HCT116 (cell line): ENCODE results near the gene NELFB. TPM values are rescaled to one million over a fixed set of nuclear protein-coding genes. Genes with fewer than 3 reads are reported as not detected.

Source experiments
- ATAC-seq: fragments of 200-7000 bp; cut with Tn5 transposase; 2 replicates; pipeline ENCODE4 v1.9.1; 2020; ENCODE audit warnings: mild to moderate bottlenecking, moderate library complexity
- BruUV-seq: library from RNA; stranded (reverse); fragments of 400-500 nt; replicated peaks from 2 replicates; lab custom pipeline; 2021; lab: Mats Ljungman, UMichigan
- CTCF ChIA-PET: fragments of 300-600 bp; sonication (Branson Sonifier 250); formaldehyde crosslinking; loops from one replicate; lab custom pipeline; 2021; ENCODE audit warnings: antibody characterized with exemption; lab: Charles Lee
- POLR2A ChIA-PET: fragments of 300-600, 350-600 bp; sonication (Branson Sonifier 250); formaldehyde crosslinking; loops from one replicate; lab custom pipeline; 2021; ENCODE audit warnings: antibody characterized with exemption; lab: Charles Lee
- RAD21 ChIA-PET, 2 experiments: fragments of 300-600 bp; sonication (Branson Sonifier 250); formaldehyde crosslinking; loops; one replicate each; lab custom pipeline; 2023; ENCODE audit warnings: low total read pairs in 2 of 2; ENCODE audit not compliant: uncharacterized antibody in 2 of 2, unreplicated experiment in 2 of 2, low non-redundant PET in 1 of 2; lab: Charles Lee
- DNase-seq: peaks from one replicate; pipeline ENCODE4 v3.0.0-alpha.2; 2010; ENCODE audit warnings: low read depth, low spot score
- H2AFZ ChIP-seq: fragments of 200-600 bp; shearing (Covaris generic), sonication (generic); 2 replicates; pipeline ENCODE4 v1.6.1; 2017; ENCODE audit warnings: low read depth, mixed run types, mixed read lengths, antibody characterized with exemption, low read length; ENCODE audit not compliant: poor library complexity, severe bottlenecking
- H3K27ac ChIP-seq: 2 replicates; pipeline ENCODE4 v1.5.1; 2012; ENCODE audit warnings: low read depth, low read length
- H3K27me3 ChIP-seq: fragments of 200-600 bp; sonication (generic); 2 replicates; pipeline ENCODE4 v1.6.1; 2016; ENCODE audit warnings: mixed run types, low read length, mixed read lengths; ENCODE audit not compliant: insufficient read depth
- H3K36me3 ChIP-seq, 2 experiments: fragments of 200-500 bp in 1 of 2; fragments of 200-600 bp in 1 of 2; sonication (Bioruptor generic) in 1 of 2; sonication (generic) in 1 of 2; 2 replicates each; pipeline versions ENCODE4 v1.5.1 to v1.6.1; 2014 to 2016; ENCODE audit warnings: low read length in 2 of 2, inconsistent platforms in 1 of 2, mixed read lengths in 1 of 2, mixed run types in 1 of 2; ENCODE audit not compliant: insufficient read depth in 2 of 2, control insufficient read depth in 1 of 2
- H3K4me1 ChIP-seq, 2 experiments: fragments of 200-600 bp in 1 of 2; sonication (generic) in 1 of 2; 2 replicates each; pipeline versions ENCODE4 v1.5.1 to v1.6.1; 2012 to 2017; ENCODE audit warnings: low read length in 2 of 2, inconsistent platforms in 1 of 2, mild to moderate bottlenecking in 1 of 2, mixed read lengths in 1 of 2, mixed run types in 1 of 2, moderate library complexity in 1 of 2; ENCODE audit not compliant: insufficient read depth in 2 of 2, control insufficient read depth in 1 of 2
- H3K4me2 ChIP-seq: fragments of 200-600 bp; sonication (generic); 2 replicates; pipeline ENCODE4 v1.6.1; 2017; ENCODE audit warnings: mixed run types, low read length, mixed read lengths
- H3K4me3 ChIP-seq, 2 experiments: fragments of 200-600 bp in 1 of 2; sonication (generic) in 1 of 2; replicated peaks in 1 of 2; 2 replicates each; pipeline ENCODE4 v1.5.1; 2011 to 2016; ENCODE audit warnings: low read length in 2 of 2, control low read depth in 1 of 2, low read depth in 1 of 2, mild to moderate bottlenecking in 1 of 2, mixed read lengths in 1 of 2, mixed run types in 1 of 2
- H3K79me2 ChIP-seq: fragments of 200-600 bp; sonication (generic); 2 replicates; pipeline ENCODE4 v1.6.1; 2017; ENCODE audit warnings: mild to moderate bottlenecking, mixed run types, low read length, moderate library complexity, mixed read lengths; ENCODE audit not compliant: insufficient read depth
- H3K9ac ChIP-seq: fragments of 200-600 bp; sonication (generic); 2 replicates; pipeline ENCODE4 v1.6.1; 2016; ENCODE audit warnings: low read length, mixed read lengths
- H3K9me2 ChIP-seq: fragments of 200-600 bp; sonication (generic), shearing (Covaris generic); 2 replicates; pipeline ENCODE4 v1.6.1; 2017; ENCODE audit warnings: mixed run types, mild to moderate bottlenecking, moderate library complexity; ENCODE audit not compliant: insufficient read depth
- H3K9me3 ChIP-seq, 2 experiments: fragments of 200-500 bp in 1 of 2; fragments of 200-600 bp in 1 of 2; sonication (Bioruptor generic) in 1 of 2; sonication (generic) in 1 of 2; 2 replicates each; pipeline ENCODE4 v1.6.1; 2014 to 2017; ENCODE audit warnings: low read length in 2 of 2, mixed read lengths in 2 of 2, inconsistent platforms in 1 of 2, low read depth in 1 of 2, mild to moderate bottlenecking in 1 of 2, mixed run types in 1 of 2, moderate library complexity in 1 of 2; ENCODE audit not compliant: control insufficient read depth in 1 of 2, insufficient read depth in 1 of 2
- H4K20me1 ChIP-seq: fragments of 200-600 bp; sonication (generic), shearing (Covaris generic); 2 replicates; pipeline ENCODE4 v1.6.1; 2017; ENCODE audit warnings: mixed run types, mild to moderate bottlenecking, moderate library complexity; ENCODE audit not compliant: insufficient read depth
- CEBPB ChIP-seq: IDR thresholded peaks from 2 replicates; pipeline ENCODE4 v1.6.1; 2012; ENCODE audit warnings: low read depth
- EZH2phosphoT487 ChIP-seq: fragments of 200-600 bp; IDR thresholded peaks from 2 replicates; pipeline ENCODE4 v1.6.1; 2018; ENCODE audit warnings: antibody characterized with exemption, borderline replicate concordance
- FOSL1 ChIP-seq: IDR thresholded peaks from 2 replicates; pipeline ENCODE4 v1.6.1; 2012; ENCODE audit warnings: low read depth
- JUND ChIP-seq: IDR thresholded peaks from 2 replicates; pipeline ENCODE4 v1.6.1; 2012
- SIN3A ChIP-seq: IDR thresholded peaks from 2 replicates; pipeline ENCODE4 v1.6.1; 2012; ENCODE audit warnings: low read depth
- TCF7L2 ChIP-seq: IDR thresholded peaks from 2 replicates; pipeline ENCODE4 v1.7.0; 2011; ENCODE audit warnings: borderline replicate concordance, inconsistent platforms; ENCODE audit not compliant: insufficient read depth, insufficient read length; ENCODE audit errors: extremely low read depth
- ZFX ChIP-seq: fragments of 450-650 bp; IDR thresholded peaks from 2 replicates; pipeline ENCODE4 v1.6.1; 2017
- ZNF274 ChIP-seq: fragments of 200-500 bp; sonication (Bioruptor generic); IDR thresholded peaks from 2 replicates; pipeline ENCODE4 v1.6.1; 2014; ENCODE audit warnings: mild to moderate bottlenecking, low read depth, low read length, inconsistent platforms
- intact Hi-C: fragments of 100-400 bp; cut with micrococcal nuclease; formaldehyde crosslinking; loops from 2 replicates; pipeline ENCODE4 v1.10.0; 2022
- total RNA-seq: library from RNA; stranded (reverse); gene quantifications from one replicate; pipeline ENCODE4 v1.2.1, GENCODE V29; 2021; ENCODE audit not compliant: unreplicated experiment
- TF ChIP-seq, protein P1 (sequence below): IDR thresholded peaks from 2 replicates; pipeline ENCODE4 v1.6.1; 2012
- TF ChIP-seq, protein P2 (sequence below): IDR thresholded peaks from 2 replicates; pipeline ENCODE4 v1.6.1; 2012
- TF ChIP-seq, protein P3 (sequence below), 3 experiments: fragments of 200-600 bp in 1 of 3; sonication (generic) in 1 of 3; IDR thresholded peaks in 2 of 3; conservative IDR thresholded peaks in 1 of 3; 2 replicates each; pipeline ENCODE4 v1.5.1; 2012 to 2017; ENCODE audit warnings: low read depth in 2 of 3, low read length in 2 of 3, antibody characterized with exemption in 1 of 3, borderline replicate concordance in 1 of 3, control low read depth in 1 of 3, mild to moderate bottlenecking in 1 of 3, mixed read lengths in 1 of 3, mixed run types in 1 of 3, moderate library complexity in 1 of 3; ENCODE audit not compliant: insufficient read depth in 1 of 3

The NELFB gene
- total RNA-seq, 1 experiment from 2014 or later, result 86.4 TPM

DNA sequence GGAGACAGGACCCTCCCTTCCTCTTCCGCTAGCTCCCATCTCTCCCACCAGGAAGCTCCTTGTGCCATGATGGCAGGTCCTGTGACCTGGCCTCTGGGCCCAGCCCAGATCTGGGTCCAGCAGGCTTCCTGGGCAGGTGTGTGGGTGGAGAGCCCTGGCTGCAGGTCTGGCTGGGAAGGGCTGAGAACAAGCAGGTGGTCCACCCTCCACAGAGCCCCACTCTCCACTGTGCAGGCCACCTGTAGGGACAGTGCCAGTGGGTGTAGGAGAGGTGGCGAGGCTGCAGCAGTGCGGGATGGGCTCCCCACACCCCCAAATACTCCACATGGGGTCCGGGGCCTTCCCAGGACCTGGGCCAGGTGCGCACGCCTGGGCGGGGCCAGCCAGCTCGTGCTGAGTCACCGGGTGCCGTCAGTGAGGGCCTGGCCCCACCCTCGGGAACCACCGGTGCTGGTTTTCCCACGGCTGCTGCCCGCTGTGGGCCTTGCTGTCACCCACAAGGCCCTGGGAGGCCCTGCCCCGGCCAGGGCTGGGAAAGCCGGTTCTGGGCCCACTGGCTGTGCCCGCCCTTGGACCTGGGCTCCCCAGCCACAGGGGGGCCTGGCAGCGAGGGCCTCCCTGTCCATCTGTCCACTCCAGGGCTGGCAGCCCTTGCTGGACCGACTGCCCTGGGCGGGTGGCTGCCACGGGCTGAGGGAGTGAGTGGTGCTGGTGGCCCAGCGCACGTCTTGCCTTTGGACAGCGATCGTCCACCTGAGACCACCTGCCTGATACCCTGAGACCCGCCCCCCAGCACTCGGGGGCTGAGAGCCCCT, 56.3 kb downstream of the NELFB start:
- Histone ChIP-seq H3K9me3 (no peaks in the 10 kb centered on the region), H2AFZ (no peak overlapping the region), H3K4me1 (peaks cover 31 to 51% of the 10 kb centered on the region in 2 experiments), H3K9ac (peak overlapping the region; percentile 64), H4K20me1 (no peaks in the 10 kb centered on the region), H3K36me3 (no peaks in the 10 kb centered on the region), H3K79me2 (no peaks in the 10 kb centered on the region), H3K27ac (peak overlapping the region; percentile 83), H3K9me2 (no peaks in the 10 kb centered on the region), H3K4me3 (peak overlapping the region in 1 of 2 experiments; percentile 24; a peak in 1 of 4 replicates), H3K4me2 (peak overlapping the region; percentile 76), H3K27me3 (no peaks in the 10 kb centered on the region)
- TF ChIP-seq ZFX (peak; percentile 41; the same call in 1 of the 2 replicates), TCF7L2 (no peak)
- TF ChIP-seq, protein P1, sequence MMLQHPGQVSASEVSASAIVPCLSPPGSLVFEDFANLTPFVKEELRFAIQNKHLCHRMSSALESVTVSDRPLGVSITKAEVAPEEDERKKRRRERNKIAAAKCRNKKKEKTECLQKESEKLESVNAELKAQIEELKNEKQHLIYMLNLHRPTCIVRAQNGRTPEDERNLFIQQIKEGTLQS, result no peak
- DNase-seq (peak; percentile 62), ATAC-seq (peak; percentile 79)
- POLR2A ChIA-PET, result interaction anchor here (3.8 kb wide), 1 partner anchor 10 kb away, joined by 24 read pairs; the partner anchor contains the start of gene NRARP
- RAD21 ChIA-PET, result no interaction called here
- CTCF ChIA-PET, result interaction anchor here (1.5 to 2.2 kb wide), 2 partner anchors 10 to 24 kb away, joined by 4 to 9 read pairs; partner anchors contain the start of gene NRARP
- intact Hi-C loops, result no loop called here
- BruUV-seq, result no TSS peak

DNA sequence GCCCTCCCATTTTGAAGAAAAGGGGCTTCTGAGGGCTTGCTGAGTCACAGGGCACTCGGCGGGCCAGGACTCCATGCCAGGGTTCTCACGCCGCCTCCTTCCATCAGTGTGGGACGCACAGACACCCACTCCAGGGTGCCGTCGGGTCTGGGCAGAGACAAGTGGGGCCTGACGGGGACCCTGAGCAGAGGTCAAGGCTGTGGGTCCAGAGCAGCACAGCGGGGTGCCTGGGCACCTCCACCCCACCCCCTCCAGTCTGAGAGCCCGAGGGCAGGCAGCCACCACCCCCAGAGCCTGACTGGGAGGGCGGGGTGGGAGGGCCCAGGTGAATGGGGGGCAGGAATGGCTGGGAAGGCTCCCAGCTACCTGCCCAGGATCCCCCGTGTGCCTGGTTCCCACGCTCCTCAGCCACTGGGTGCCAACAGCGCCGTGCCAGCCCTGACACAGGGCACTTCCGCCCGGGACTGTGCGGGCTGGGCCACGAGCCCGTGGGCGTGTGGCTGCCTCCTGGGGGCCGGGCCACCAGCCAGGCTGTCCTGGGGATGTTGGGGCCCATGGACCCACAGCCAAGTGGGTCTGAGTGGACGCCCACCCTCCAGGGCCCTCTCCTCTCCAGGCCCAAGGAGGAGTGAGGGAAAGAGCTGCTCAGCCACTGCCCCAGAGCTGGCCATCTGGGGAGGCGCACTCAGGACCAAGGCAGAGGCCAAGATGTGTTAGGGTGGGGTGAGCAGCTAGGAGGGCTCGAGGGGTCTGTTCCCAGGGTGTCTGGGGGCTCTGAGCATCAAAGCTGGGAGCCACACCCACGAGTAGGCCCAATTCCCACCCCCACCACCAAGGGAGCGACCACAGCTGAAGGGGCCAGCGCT, 57.1 kb downstream of the NELFB start:
- no peak for ATAC-seq
- no peak overlapping the region for H2AFZ ChIP-seq
- no peaks in the 10 kb centered on the region for H3K36me3 ChIP-seq
- H3K9me2 ChIP-seq, result no peaks in the 10 kb centered on the region
- no peak for DNase-seq
- ChIA-PET POLR2A (interaction anchor here (3.8 kb wide), 1 partner anchor 10 kb away, joined by 24 read pairs; the partner anchor contains the start of gene NRARP), RAD21 (no interaction called here), CTCF (interaction anchor here (2.2 kb wide), 1 partner anchor 11 kb away, joined by 9 read pairs; the partner anchor contains the start of gene NRARP)
- H3K4me1 ChIP-seq, result peaks cover 34 to 57% of the 10 kb centered on the region in 2 experiments
- H3K79me2 ChIP-seq, result no peaks in the 10 kb centered on the region
- H3K9ac ChIP-seq, result peak overlapping the region; percentile 64
- no peaks in the 10 kb centered on the region for H3K9me3 ChIP-seq
- peak overlapping the region; percentile 76 for H3K4me2 ChIP-seq
- no peaks in the 10 kb centered on the region for H4K20me1 ChIP-seq
- H3K27me3 ChIP-seq, result no peaks in the 10 kb centered on the region
- H3K4me3 ChIP-seq, result peak overlapping the region in 1 of 2 experiments; percentile 24; a peak in 1 of 4 replicates
- peak overlapping the region; percentile 83 for H3K27ac ChIP-seq
- BruUV-seq, result no TSS peak
- intact Hi-C loops, result no loop called here
- TF ChIP-seq, protein P2, sequence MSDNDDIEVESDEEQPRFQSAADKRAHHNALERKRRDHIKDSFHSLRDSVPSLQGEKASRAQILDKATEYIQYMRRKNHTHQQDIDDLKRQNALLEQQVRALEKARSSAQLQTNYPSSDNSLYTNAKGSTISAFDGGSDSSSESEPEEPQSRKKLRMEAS, result no peak
- TF ChIP-seq, protein P3, sequence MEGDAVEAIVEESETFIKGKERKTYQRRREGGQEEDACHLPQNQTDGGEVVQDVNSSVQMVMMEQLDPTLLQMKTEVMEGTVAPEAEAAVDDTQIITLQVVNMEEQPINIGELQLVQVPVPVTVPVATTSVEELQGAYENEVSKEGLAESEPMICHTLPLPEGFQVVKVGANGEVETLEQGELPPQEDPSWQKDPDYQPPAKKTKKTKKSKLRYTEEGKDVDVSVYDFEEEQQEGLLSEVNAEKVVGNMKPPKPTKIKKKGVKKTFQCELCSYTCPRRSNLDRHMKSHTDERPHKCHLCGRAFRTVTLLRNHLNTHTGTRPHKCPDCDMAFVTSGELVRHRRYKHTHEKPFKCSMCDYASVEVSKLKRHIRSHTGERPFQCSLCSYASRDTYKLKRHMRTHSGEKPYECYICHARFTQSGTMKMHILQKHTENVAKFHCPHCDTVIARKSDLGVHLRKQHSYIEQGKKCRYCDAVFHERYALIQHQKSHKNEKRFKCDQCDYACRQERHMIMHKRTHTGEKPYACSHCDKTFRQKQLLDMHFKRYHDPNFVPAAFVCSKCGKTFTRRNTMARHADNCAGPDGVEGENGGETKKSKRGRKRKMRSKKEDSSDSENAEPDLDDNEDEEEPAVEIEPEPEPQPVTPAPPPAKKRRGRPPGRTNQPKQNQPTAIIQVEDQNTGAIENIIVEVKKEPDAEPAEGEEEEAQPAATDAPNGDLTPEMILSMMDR (IDR thresholded peaks at IDR 0.05 in 2 of 3, conservative IDR thresholded peaks at IDR 0.05 in 1 of 3; ENCODE audit: borderline replicate concordance in 1 of 3, insufficient read depth in 1 of 3, low read depth in 2 of 3, low read length in 2 of 3), result no peak
- TF ChIP-seq CEBPB (no peak), FOSL1 (no peak), EZH2phosphoT487 (no peak), JUND (no peak), ZNF274 (no peak), SIN3A (no peak), TCF7L2 (no peak)
